Measurements from ENCODE around the gene CARD11. TPM values are rescaled to one million over a fixed set of nuclear protein-coding genes. Genes with fewer than 3 reads are reported as not detected.

Gene CARD11
- total and polyA plus RNA-seq, 9 donors, result 0.28 to 2.5 (median 0.80) TPM

DNA sequence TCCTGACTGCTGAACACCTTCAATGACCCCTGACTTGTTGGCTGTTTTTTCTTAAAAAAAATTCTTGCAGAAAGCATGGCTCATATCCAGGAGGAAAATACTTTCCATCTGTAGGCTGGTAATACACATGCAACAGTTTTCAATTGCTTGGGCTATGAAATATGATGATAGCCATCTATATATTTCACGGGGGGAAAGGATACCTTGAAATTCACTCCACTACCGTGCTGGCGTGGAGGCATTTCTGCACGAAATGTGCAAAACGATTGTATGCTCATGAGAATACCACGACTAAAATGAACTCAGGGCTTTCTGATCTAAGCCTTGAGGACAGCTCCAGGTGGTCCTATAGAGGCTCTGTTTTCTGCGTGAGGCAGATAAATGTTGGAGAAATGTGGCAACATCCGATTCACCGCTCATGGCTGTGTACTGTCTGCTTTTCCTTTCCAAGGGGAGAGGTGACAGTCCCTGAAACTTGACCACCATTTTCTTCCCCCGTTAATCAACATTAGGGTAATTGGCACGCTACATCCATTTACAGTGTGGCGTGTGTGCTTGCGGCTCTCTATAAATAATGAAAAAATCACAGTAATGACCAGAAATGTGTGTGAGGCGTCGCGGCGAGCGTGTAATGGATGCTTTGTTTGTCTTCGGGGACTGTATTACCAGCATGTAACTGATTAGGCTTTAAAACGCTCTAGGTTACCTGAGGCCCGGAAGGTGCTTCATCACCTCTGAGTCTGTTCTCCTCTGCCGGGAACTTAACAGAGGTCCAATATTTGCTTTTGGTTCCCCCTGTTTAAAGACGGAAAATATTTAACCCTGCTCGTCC lies 12.8 kb upstream of the CARD11 start:
- WGBS, 3 donors, result 65 to 73% (median 70%) methylated on average over 24 of the region's 24 CpGs
- H3K4me3 ChIP-seq, result no peak overlapping the region
- DNase-seq, result no peak
- no peak for TF ChIP-seq CTCF (IDR thresholded peaks at IDR 0.05)
- TF ChIP-seq EP300 (IDR thresholded peaks at IDR 0.05), result no peak
- no peak for TF ChIP-seq POLR2A (IDR thresholded peaks at IDR 0.05)
- H3K9me3 ChIP-seq, result peaks cover 0 to 5% of the 10 kb centered on the region in 2 donors
- intact Hi-C loops (cut with DNase I), result no loop called here
- no peaks in the 10 kb centered on the region for H3K36me3 ChIP-seq
- no peaks in the 10 kb centered on the region for H3K27me3 ChIP-seq
- no peaks in the 10 kb centered on the region for H3K4me1 ChIP-seq (ENCODE audit: insufficient read depth)
- no peak overlapping the region for H3K27ac ChIP-seq

DNA sequence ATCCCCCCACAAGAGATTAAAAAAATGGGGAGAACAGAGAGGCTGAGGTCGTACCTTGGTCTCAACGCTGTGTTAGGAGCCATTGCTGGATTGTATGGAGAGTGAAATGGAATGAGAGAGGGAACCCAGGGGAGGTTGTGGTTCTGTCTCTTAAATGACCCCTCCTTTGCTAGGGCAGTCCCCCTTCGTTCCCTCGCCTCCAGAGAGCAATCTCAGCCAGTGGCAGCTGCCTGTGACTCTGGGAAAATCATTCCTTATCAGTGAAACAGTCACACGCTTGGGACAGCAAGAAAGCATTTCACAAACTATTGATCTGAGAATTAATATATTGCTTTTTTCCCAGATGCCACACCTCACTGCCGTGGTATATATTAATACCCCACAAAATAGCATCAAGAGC lies 12.0 kb upstream of the CARD11 start:
- intact Hi-C loops (cut with DNase I), result no loop called here
- no peak for DNase-seq
- Histone ChIP-seq H3K36me3 (no peaks in the 10 kb centered on the region), H3K4me1 (ENCODE audit: insufficient read depth) (no peaks in the 10 kb centered on the region), H3K27me3 (no peaks in the 10 kb centered on the region), H3K4me3 (no peak overlapping the region), H3K9me3 (peaks cover 0 to 5% of the 10 kb centered on the region in 2 donors), H3K27ac (no peak overlapping the region)
- WGBS, 3 donors, result 56 to 73% (median 73%) methylated on average over 6 of the region's 6 CpGs
- no peak for TF ChIP-seq EP300 (IDR thresholded peaks at IDR 0.05)
- TF ChIP-seq POLR2A (IDR thresholded peaks at IDR 0.05), result no peak
- no peak for TF ChIP-seq CTCF (IDR thresholded peaks at IDR 0.05)

DNA sequence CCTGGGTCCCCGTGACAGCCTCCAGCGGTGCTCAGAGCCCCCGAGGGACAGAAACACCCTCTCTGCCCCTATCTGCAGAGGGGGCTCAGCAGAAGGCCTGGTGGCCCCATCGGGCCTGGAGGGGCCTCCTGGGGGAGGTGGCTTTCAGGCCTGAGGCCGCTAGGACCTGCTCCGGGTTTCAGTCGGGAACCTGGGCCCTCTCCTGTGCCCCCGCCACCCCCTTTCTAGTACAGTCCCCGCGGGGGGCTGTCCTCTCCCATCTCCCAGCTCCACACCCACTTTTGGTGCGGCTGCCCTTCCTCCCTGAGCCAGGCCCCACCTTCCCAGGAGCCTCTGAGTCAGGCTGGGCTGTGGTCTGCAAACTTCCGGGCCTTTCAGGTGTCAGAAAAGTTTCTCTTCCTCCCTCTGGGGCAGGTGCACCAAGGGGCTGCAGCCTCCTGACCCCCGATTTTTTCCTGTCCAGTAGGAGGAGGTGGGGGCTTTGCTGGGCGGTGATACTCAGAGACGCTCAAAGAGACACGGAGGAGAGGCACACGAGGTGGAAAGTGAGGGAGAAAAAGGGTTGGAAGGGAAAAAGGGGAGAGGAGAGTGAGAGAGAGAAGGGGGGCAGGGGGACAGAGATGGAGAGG lies 692 bp downstream of the CARD11 start:
- intact Hi-C loops (cut with DNase I), result no loop called here
- Histone ChIP-seq H3K36me3 (no peaks in the 10 kb centered on the region), H3K27me3 (no peaks in the 10 kb centered on the region), H3K27ac (no peak overlapping the region), H3K9me3 (no peaks in the 10 kb centered on the region), H3K4me1 (ENCODE audit: insufficient read depth) (no peaks in the 10 kb centered on the region), H3K4me3 (no peak overlapping the region)
- WGBS, 3 donors, result 16 to 28% (median 23%) methylated on average over 17 of the region's 17 CpGs
- TF ChIP-seq POLR2A (IDR thresholded peaks at IDR 0.05) (no peak), EP300 (IDR thresholded peaks at IDR 0.05) (no peak), CTCF (IDR thresholded peaks at IDR 0.05) (no peak)
- DNase-seq, result no peak

- Histone ChIP-seq H3K36me3 (no peaks in the 10 kb centered on the region), H3K27ac (no peak overlapping the region), H3K4me1 (ENCODE audit: insufficient read depth) (no peaks in the 10 kb centered on the region), H3K9me3 (no peaks in the 10 kb centered on the region), H3K27me3 (no peaks in the 10 kb centered on the region), H3K4me3 (no peak overlapping the region)
- WGBS, 3 donors, result 75 to 84% (median 77%) methylated on average over 27 of the region's 27 CpGs
- no peak for DNase-seq
- intact Hi-C loops (cut with DNase I), result no loop called here
- TF ChIP-seq POLR2A (IDR thresholded peaks at IDR 0.05) (no peak), CTCF (IDR thresholded peaks at IDR 0.05) (no peak), EP300 (IDR thresholded peaks at IDR 0.05) (no peak)
Observed at GRCh38 chr7:3041986-3042675, 1.5 kb downstream of the CARD11 start.

Data from ovary (tissue), 9 donors.